ENCODE data around the gene RUFY1.
"Not testable (repeated sequence)": the region's sequence is repeated elsewhere in the genome, so short reads cannot be mapped to it uniquely, and the experiment has no call there.

RUFY1 gene

DNA sequence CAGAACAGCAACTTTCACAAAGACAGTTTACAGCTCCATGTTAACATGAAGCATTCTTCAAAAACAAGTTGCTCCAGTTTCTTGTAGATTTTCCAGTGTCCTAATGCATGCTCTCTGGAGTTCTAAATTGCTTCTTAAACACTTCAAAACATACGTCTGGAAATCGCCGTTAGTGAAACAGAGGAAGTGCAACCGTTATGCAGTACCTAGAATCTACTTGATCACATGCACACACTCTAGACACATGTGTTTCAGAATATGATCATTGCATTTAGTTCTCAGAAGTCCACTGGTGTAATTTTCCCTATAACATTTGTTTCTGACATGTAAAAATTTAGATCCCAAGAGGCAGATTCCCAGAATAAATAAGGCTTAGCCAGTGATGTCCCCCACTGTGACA, 41.1 kb upstream of the RUFY1 start:
- TF ChIP-seq CTCF (IDR thresholded peaks at IDR 0.05; ENCODE audit: insufficient read depth, low read length, poor library complexity, severe bottlenecking) = no peak
- H3K27me3 ChIP-seq (replicated peaks; ENCODE audit: control insufficient read depth, insufficient read depth, low read length) = no peaks in the 10 kb centered on the region
- no peaks in the 10 kb centered on the region for H3K36me3 ChIP-seq (ENCODE audit: control insufficient read depth, insufficient read depth, low read length)
- DNase-seq (ENCODE audit: extremely low read depth, insufficient read length) = no peak
- H3K4me3 ChIP-seq (replicated peaks; ENCODE audit: low read depth, low read length) = no peak overlapping the region

DNA sequence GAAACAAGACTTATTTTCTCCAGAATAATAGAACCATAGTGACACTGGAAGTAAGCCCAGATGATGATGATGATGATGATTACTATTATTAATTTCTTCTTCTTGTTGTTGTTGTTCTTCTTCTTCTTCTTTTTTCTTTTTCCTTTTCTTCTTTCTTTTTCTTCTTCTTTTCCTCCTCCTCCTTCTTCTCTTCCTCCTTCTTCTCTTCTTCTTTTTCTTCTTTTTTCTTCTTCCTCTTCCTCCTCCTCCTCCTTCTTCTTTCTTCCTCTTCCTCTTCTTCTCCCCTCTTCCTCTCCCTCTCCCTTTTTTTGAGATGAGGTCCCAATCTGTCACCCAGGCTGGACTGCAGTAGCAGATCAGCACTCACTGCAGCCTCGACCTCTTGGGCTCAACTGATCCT, 40.5 kb upstream of the RUFY1 start:
- Histone ChIP-seq H3K4me3 (replicated peaks; ENCODE audit: low read depth, low read length) (no peak overlapping the region), H3K27me3 (replicated peaks; ENCODE audit: control insufficient read depth, insufficient read depth, low read length) (no peaks in the 10 kb centered on the region), H3K36me3 (ENCODE audit: control insufficient read depth, insufficient read depth, low read length) (no peaks in the 10 kb centered on the region)
- DNase-seq (ENCODE audit: extremely low read depth, insufficient read length) = no peak
- TF ChIP-seq CTCF (IDR thresholded peaks at IDR 0.05; ENCODE audit: insufficient read depth, low read length, poor library complexity, severe bottlenecking) = no peak

GRCh38 chr5:179512452-179513000, 37.8 kb upstream of the RUFY1 start:
- Histone ChIP-seq H3K4me3 (replicated peaks; ENCODE audit: low read depth, low read length) (no peak overlapping the region), H3K27me3 (replicated peaks; ENCODE audit: control insufficient read depth, insufficient read depth, low read length) (no peaks in the 10 kb centered on the region), H3K36me3 (ENCODE audit: control insufficient read depth, insufficient read depth, low read length) (no peaks in the 10 kb centered on the region)
- no peak for DNase-seq (ENCODE audit: extremely low read depth, insufficient read length)
- no peak for TF ChIP-seq CTCF (IDR thresholded peaks at IDR 0.05; ENCODE audit: insufficient read depth, low read length, poor library complexity, severe bottlenecking)

DNA sequence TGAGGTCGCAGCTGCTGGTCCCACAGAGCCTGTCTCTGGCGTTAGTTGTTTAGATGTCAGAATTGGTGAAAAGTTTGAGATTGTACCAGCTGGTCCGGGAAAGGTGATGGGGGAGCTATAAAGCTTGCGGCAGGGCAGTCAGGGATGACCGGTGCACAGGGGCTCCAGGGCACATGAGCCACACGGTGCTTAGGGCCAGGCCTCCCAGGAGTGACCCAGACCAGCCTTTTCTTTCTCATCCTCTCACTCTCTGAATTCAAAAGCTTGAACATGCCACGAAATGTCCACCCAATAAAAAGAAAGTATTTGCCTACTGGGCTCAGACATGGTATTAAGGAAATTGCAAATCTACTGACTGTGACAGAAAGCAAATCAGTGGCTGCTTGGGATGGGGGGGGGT, 34.9 kb upstream of the RUFY1 start:
- H3K36me3 ChIP-seq (ENCODE audit: control insufficient read depth, insufficient read depth, low read length); DNase-seq (ENCODE audit: extremely low read depth, insufficient read length); H3K4me3 ChIP-seq (replicated peaks; ENCODE audit: low read depth, low read length); H3K27me3 ChIP-seq (replicated peaks; ENCODE audit: control insufficient read depth, insufficient read depth, low read length): not testable (repeated sequence)

GRCh38 chr5:179516221-179516620, 34.1 kb upstream of the RUFY1 start:
- Histone ChIP-seq H3K36me3 (ENCODE audit: control insufficient read depth, insufficient read depth, low read length) (no peaks in the 10 kb centered on the region), H3K27me3 (replicated peaks; ENCODE audit: control insufficient read depth, insufficient read depth, low read length) (no peaks in the 10 kb centered on the region), H3K4me3 (replicated peaks; ENCODE audit: low read depth, low read length) (no peak overlapping the region)
- TF ChIP-seq CTCF (IDR thresholded peaks at IDR 0.05; ENCODE audit: insufficient read depth, low read length, poor library complexity, severe bottlenecking) = no peak
- no peak for DNase-seq (ENCODE audit: extremely low read depth, insufficient read length)

DNA sequence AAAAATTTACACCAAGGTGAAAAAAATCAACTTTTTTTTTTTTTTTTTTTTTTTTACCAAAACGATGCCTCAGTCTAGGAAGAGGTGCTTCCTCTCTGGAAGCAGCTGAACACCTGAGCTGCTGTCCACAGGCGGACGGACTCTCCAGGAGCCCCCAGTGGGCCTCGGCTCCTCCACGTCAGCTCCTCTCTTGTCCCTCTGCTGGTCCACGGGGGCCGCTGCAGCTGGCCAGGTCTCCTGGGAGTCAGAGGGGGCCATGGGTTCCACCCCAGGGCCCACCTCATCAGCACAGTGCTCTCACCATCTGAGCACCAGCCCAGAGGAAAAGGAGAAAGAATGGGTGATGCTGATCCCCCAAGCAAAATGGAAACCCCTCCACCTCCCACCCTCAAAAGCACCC, 32.6 kb upstream of the RUFY1 start:
- not testable (repeated sequence) for DNase-seq (ENCODE audit: extremely low read depth, insufficient read length); H3K27me3 ChIP-seq (replicated peaks; ENCODE audit: control insufficient read depth, insufficient read depth, low read length)

DNA sequence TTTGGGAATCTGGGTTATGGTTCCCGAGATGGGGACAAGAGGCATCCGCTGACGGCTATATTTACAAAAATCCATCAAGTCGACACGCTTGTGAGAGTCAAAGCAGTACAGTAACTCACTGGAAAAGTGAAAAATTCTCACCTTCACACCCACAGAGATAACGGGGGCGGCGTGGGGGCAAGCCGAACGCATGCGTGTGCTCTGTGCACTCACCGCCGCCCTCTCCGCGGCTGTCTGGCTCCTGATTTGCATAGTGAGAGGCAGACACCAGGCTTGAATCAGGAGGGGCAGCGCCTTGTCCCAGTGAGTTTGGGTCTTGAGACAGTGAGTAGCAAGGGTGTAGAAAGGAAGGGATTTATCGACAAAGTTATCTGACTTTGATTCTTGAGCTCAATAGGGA, 32.0 kb upstream of the RUFY1 start:
- DNase-seq (ENCODE audit: extremely low read depth, insufficient read length); H3K27me3 ChIP-seq (replicated peaks; ENCODE audit: control insufficient read depth, insufficient read depth, low read length); H3K36me3 ChIP-seq (ENCODE audit: control insufficient read depth, insufficient read depth, low read length); H3K4me3 ChIP-seq (replicated peaks; ENCODE audit: low read depth, low read length): not testable (repeated sequence)

More for the DNA sequence above, 32.6 kb upstream of the RUFY1 start:
- H3K4me3 ChIP-seq (replicated peaks; ENCODE audit: low read depth, low read length); H3K36me3 ChIP-seq (ENCODE audit: control insufficient read depth, insufficient read depth, low read length): not testable (repeated sequence)

DNA sequence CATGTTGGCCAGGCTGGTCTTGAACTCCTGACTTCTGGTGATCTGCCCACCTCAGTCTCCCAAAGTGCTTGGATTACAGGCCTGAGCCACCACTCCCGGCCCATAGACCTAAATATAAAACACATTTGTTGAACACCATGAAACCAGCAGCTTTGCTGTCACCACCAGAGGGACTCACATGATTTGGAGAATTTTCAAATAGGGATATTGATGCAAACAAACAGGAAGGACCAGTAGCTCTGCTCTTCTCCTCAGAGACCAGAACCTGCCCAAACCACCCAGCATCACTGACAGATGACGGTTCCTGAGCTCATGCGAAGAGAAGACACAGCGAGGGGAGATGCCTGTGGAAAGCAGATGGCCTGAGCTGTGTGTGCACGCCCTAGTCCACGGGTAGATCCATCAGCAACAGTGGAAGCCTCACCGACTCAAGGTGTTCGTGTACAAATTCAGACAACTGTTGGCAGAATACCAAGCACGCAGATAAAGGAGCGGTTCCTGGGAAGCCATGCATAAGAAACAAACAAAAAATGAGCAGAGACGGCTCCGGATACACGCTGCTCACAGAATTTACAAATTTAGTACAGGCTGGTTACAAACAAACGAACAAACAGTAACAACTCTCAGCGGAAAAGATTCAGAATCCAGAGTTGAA, 30.8 kb upstream of the RUFY1 start:
- not testable (repeated sequence) for H3K36me3 ChIP-seq (ENCODE audit: control insufficient read depth, insufficient read depth, low read length); H3K27me3 ChIP-seq (replicated peaks; ENCODE audit: control insufficient read depth, insufficient read depth, low read length); H3K4me3 ChIP-seq (replicated peaks; ENCODE audit: low read depth, low read length); DNase-seq (ENCODE audit: extremely low read depth, insufficient read length)

DNA sequence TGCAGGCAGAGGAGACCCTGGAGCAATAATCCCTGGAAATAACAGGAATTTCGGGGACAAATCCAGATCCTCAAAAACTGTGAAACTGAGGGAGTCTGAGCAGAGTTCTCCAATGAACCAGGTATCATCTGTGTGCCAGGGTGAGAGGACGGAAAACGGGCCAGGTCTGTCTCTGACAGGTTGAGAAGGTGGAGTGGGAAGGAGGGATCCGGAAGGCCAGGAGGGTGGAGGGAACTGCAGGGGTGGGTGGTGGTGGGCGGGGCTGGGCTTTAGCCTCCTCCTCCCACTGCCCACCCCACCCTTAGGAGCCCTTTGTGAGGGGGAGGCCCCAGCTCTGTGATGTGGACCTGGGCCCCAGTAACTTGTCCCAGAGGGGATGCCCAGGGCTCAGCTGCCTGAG, 28.2 kb upstream of the RUFY1 start:
- H3K36me3 ChIP-seq (ENCODE audit: control insufficient read depth, insufficient read depth, low read length); DNase-seq (ENCODE audit: extremely low read depth, insufficient read length); H3K4me3 ChIP-seq (replicated peaks; ENCODE audit: low read depth, low read length): not testable (repeated sequence)

More for the DNA sequence above, 28.2 kb upstream of the RUFY1 start:
- not testable (repeated sequence) for H3K27me3 ChIP-seq (replicated peaks; ENCODE audit: control insufficient read depth, insufficient read depth, low read length)

Data from GM06990 (cell line).